Common myeloid progenitor, CD34-positive (primary cell): ENCODE measurements around the gene IFT25.

Experiments
- CTCF ChIA-PET: fragments of 350-600 bp; sonication (Branson Sonifier 250); formaldehyde crosslinking; loops from one replicate; lab custom pipeline; 2021; ENCODE audit warnings: antibody characterized with exemption; lab: Charles Lee
- POLR2A ChIA-PET: fragments of 350-600 bp; sonication (Branson Sonifier 250); formaldehyde crosslinking; loops from one replicate; lab custom pipeline; 2021; ENCODE audit warnings: antibody characterized with exemption; lab: Charles Lee
- DNase-seq, 3 donors: peaks; one replicate each; pipeline versions ENCODE4 v3.0.0 to v3.0.0-alpha.2; 2013
- H3K27ac ChIP-seq, 2 experiments: 1 replicate in 1 of 2; 2 replicates in 1 of 2; pipeline ENCODE4 v1.7.0; 2013; ENCODE audit warnings: inconsistent platforms in 2 of 2, low read length in 2 of 2, mild to moderate bottlenecking in 2 of 2, low read depth in 1 of 2, moderate library complexity in 1 of 2; ENCODE audit not compliant: severe bottlenecking in 2 of 2, insufficient read depth in 1 of 2, poor library complexity in 1 of 2
- H3K27me3 ChIP-seq, 5 experiments: replicated peaks in 2 of 5; 1 replicate in 3 of 5; 2 replicates in 2 of 5; pipeline versions ENCODE4 v1.6.1 to v1.7.0; 2013; ENCODE audit warnings: low read length in 4 of 5, mild to moderate bottlenecking in 2 of 5, moderate library complexity in 2 of 5, inconsistent platforms in 1 of 5; ENCODE audit not compliant: insufficient read depth in 5 of 5, control insufficient read depth in 4 of 5
- H3K36me3 ChIP-seq, 4 experiments: 1 replicate in 2 of 4; 2 replicates in 2 of 4; pipeline versions ENCODE4 v1.6.1 to v1.7.0; 2013; ENCODE audit warnings: low read length in 3 of 4, control low read depth in 1 of 4, mild to moderate bottlenecking in 1 of 4; ENCODE audit not compliant: control insufficient read depth in 4 of 4, insufficient read depth in 4 of 4
- H3K4me1 ChIP-seq, 4 experiments: 1 replicate in 3 of 4; 2 replicates in 1 of 4; pipeline versions ENCODE4 v1.6.1 to v1.7.1; 2013; ENCODE audit warnings: low read length in 3 of 4, mild to moderate bottlenecking in 3 of 4, control low read depth in 1 of 4, inconsistent platforms in 1 of 4, moderate library complexity in 1 of 4; ENCODE audit not compliant: control insufficient read depth in 4 of 4, insufficient read depth in 4 of 4; ENCODE audit errors: control extremely low read depth in 1 of 4
- H3K4me3 ChIP-seq, 7 experiments: 1 replicate in 4 of 7; 2 replicates in 3 of 7; pipeline versions ENCODE4 v1.5.1 to v1.7.0; 2013; ENCODE audit warnings: mild to moderate bottlenecking in 7 of 7, low read length in 6 of 7, moderate library complexity in 6 of 7, inconsistent platforms in 2 of 7, low read depth in 2 of 7, control low read depth in 1 of 7; ENCODE audit not compliant: insufficient read depth in 4 of 7, control insufficient read depth in 1 of 7; ENCODE audit errors: extremely low read depth in 1 of 7
- H3K9me3 ChIP-seq, 5 experiments: 1 replicate in 4 of 5; 2 replicates in 1 of 5; pipeline versions ENCODE4 v1.6.1 to v1.7.1; 2013; ENCODE audit warnings: low read length in 4 of 5, mild to moderate bottlenecking in 2 of 5, inconsistent platforms in 1 of 5, low read depth in 1 of 5, moderate library complexity in 1 of 5; ENCODE audit not compliant: control insufficient read depth in 4 of 5, insufficient read depth in 2 of 5; ENCODE audit errors: control extremely low read depth in 1 of 5
- WGBS: methylation state at CpG from one replicate; pipeline ENCODE4 v1.1.5; 2013; ENCODE audit not compliant: insufficient coverage; 5-methylcytosine and 5-hydroxymethylcytosine counted together

Gene IFT25

DNA sequence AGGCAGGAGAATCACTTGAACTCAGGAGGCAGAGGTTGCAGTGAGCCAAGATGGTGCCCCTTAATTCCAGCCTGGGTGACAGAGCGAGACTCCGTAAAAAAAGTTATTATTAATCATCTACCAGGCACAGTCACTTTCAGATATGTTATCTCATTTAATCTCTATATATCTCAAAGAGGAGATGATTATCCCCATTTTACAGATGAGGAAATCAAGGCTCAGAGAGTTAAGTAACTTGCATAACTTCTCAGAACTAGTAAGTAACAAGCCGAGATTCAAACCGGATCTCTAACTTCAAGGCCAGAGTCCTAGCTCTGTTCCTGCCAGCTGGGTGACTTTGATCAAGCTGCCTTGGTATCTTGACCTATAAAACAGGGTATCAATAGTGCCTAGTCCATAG lies 34.1 kb downstream of the IFT25 start:
- no peak for DNase-seq
- Histone ChIP-seq H3K27me3 (no peaks in the 10 kb centered on the region), H3K9me3 (no peaks in the 10 kb centered on the region), H3K4me1 (no peaks in the 10 kb centered on the region), H3K36me3 (peaks cover 2 to 33% (median 8%) of the 10 kb centered on the region in 4 experiments), H3K27ac (no peak overlapping the region), H3K4me3 (no peak overlapping the region)
- POLR2A ChIA-PET: interaction anchor here (0.6 kb wide), 1 partner anchor 1857 kb away, joined by 3 read pairs; no protein-coding TSS in a partner anchor
- CTCF ChIA-PET: interaction anchor here (1.4 to 2.1 kb wide), 3 partner anchors 13 to 32 kb away, joined by 4 to 14 read pairs (median 6); no protein-coding TSS in a partner anchor
- WGBS: 95% methylated on average over 3 of the region's 4 CpGs

DNA sequence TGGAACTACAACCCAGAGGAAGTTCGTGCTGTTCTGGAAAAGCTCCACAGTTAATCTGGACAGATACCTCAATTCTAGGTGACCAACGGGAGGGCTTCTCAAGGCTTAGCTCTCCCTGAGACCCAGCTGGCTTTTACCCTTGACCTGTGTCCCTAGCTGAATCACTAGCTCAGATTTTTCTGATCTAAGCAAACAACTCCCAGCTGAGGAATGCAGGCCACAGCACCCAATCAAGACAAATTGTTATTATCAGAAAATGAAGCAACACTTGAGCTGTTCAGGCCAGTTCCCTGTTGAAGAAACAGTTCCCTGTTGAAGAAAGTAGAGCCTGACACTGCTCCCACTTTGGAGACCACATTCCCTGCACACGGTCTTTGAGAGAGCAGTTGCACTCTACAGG lies 35.6 kb downstream of the IFT25 start:
- CTCF ChIA-PET: interaction anchor here (1.1 to 1.6 kb wide), 4 partner anchors 21 to 38 kb away, joined by 3 to 6 read pairs (median 4); no protein-coding TSS in a partner anchor
- Histone ChIP-seq H3K36me3 (peaks cover 2 to 26% (median 5%) of the 10 kb centered on the region in 4 experiments), H3K9me3 (no peaks in the 10 kb centered on the region), H3K4me1 (no peaks in the 10 kb centered on the region), H3K27ac (no peak overlapping the region), H3K4me3 (no peak overlapping the region), H3K27me3 (no peaks in the 10 kb centered on the region)
- WGBS: 100% methylated on average over 3 of the region's 3 CpGs
- POLR2A ChIA-PET: no interaction called here
- no peak for DNase-seq

DNA sequence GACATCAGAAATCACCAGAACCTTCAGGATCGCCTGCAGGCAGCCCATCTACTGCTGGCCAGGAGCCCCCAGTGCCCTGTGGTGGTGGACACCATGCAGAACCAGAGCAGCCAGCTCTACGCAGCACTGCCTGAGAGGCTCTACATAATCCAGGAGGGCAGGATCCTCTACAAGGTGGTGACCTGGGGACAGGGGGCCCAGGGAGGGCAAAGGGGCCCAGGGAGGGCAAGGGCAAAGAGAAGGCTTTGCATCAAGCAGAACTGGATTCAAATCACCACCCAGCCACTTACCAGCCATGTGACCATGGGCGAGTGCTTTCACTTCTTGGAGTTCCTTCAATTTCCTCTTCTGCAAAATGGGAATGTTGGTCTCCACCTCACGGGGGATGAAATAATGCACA lies 39.4 kb downstream of the IFT25 start:
- CTCF ChIA-PET: no interaction called here
- Histone ChIP-seq H3K27ac (no peak overlapping the region), H3K36me3 (peaks cover 0 to 6% (median 0%) of the 10 kb centered on the region in 4 experiments), H3K4me3 (no peak overlapping the region), H3K9me3 (no peaks in the 10 kb centered on the region), H3K4me1 (no peaks in the 10 kb centered on the region), H3K27me3 (no peaks in the 10 kb centered on the region)
- 93% methylated on average over 4 of the region's 4 CpGs for WGBS
- POLR2A ChIA-PET: no interaction called here
- DNase-seq: no peak

DNA sequence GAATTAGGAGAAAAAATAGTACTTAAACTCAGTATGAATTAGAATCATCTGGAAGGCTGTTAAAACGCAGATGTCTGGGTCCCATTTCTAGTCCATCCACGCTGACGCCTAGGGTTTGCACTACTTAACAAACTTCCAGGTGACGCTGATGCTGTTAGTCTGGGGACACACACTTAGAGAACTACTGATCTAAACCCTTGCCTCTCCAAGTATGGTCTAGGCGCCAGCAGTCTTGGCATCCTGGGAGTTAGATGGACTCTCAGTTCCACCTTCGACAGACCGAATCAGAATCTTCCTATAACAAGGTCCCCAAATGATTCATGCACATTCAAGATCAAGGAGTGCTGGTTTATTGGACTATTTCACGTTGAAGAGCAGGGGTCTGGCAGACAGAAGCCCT lies 40.0 kb downstream of the IFT25 start:
- no peak overlapping the region for H3K27ac ChIP-seq
- no peaks in the 10 kb centered on the region for H3K4me1 ChIP-seq
- H3K27me3 ChIP-seq: no peaks in the 10 kb centered on the region
- WGBS: over 99% methylated on average over 8 of the region's 8 CpGs
- H3K4me3 ChIP-seq: no peak overlapping the region
- ChIA-PET CTCF (no interaction called here), POLR2A (no interaction called here)
- DNase-seq: no peak
- peaks cover 0 to 6% (median 0%) of the 10 kb centered on the region in 4 experiments for H3K36me3 ChIP-seq
- H3K9me3 ChIP-seq: no peaks in the 10 kb centered on the region

DNA sequence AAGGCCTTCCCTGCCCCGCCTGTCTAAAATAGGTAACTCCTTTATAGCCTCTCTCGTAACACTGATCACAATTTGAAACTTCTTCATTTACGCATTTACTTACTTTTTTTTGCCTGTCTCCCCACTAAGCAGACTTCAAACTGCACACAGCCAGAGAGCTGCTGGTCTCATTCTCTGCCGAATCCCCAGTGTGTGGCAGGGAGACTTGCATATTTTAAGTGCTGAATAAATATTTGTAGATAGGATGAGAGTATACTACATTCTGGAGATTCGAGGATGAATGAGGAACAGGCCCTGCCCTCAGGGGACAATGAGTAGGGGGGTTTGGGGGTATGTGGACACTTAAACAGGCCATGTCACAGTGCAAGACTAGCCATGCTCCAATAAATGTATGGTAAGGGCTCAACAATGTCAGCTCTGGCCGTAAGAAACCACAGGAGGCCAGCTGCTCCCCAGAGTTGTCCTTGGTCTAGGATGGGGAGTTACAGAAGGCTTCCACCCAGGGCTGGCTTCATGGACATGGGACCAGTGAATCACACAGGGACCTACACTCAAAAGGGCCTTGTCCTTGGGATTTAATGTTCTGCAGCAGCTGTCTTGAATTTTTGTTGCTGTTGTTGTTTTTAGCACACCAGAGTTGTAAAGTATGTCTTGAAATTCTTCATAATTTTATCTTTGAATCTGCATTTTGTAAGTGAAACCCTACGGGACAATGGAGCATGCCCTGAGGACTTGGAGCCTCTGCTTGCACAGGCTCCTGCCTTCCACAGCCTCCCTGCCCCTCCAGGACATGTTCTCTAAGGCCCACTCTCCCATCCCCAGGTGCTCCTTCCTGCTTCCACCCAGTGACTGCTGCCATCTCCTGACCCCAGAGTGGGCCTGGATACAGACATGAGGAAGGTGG lies 43.0 kb downstream of the IFT25 start:
- CTCF ChIA-PET: interaction anchor here (1.1 to 2.2 kb wide), 4 partner anchors 10 to 62 kb away, joined by 3 to 5 read pairs (median 4); no protein-coding TSS in a partner anchor
- Histone ChIP-seq H3K27me3 (no peaks in the 10 kb centered on the region), H3K4me3 (no peak overlapping the region), H3K36me3 (peaks cover 0 to 6% (median 0%) of the 10 kb centered on the region in 4 experiments), H3K27ac (no peak overlapping the region), H3K4me1 (no peaks in the 10 kb centered on the region), H3K9me3 (no peaks in the 10 kb centered on the region)
- 97% methylated on average over 7 of the region's 7 CpGs for WGBS
- DNase-seq: no peak
- POLR2A ChIA-PET: no interaction called here

DNA sequence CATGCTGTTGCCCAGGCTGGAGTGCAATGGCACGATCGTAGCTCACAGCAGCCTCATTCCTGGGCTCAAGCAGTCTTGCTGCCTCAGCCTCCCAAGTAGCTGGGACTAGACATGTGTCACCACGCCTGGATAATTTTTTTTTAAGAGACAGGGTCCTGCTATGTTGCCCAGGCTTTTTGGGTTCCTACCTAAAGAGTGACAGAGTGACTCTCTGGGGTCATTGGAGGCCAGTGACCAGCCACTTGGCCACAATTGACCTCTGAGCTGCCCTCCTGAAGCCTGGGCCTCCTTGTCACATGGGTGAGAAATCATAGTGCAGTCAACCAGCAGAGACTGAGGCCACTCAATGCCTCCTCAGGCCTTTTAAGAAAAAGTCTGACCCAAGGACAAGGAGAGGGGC lies 45.8 kb downstream of the IFT25 start:
- DNase-seq: no peak
- ChIA-PET POLR2A (no interaction called here), CTCF (interaction anchor here (0.8 to 3.4 kb wide), 6 partner anchors 16 to 74 kb away, joined by 3 to 17 read pairs (median 4); no protein-coding TSS in a partner anchor)
- Histone ChIP-seq H3K36me3 (no peaks in the 10 kb centered on the region), H3K27ac (no peak overlapping the region), H3K9me3 (no peaks in the 10 kb centered on the region), H3K27me3 (no peaks in the 10 kb centered on the region), H3K4me1 (peaks cover 0 to 2% (median 0%) of the 10 kb centered on the region in 4 experiments), H3K4me3 (no peak overlapping the region)
- WGBS: 96% methylated on average over 3 of the region's 3 CpGs

DNA sequence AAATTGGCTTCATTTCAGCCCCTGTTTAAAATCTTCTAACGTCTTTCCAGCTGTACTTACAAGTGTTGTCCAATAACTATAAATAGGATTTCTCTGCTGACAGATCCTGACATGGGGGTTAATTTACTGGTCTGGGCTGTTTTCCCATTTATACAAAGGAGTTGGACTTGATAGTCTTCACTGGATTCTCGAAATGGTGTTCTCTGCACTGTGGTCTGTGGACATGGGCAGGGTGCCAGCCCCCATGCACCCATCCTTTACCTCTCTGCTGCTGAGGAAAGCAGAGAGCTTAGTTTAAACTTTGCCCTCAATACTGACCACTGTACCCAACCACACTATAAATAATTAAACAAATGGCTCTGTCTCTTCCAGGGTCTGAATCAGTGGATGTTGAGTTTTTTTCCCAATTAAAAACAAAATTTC lies 46.3 kb downstream of the IFT25 start:
- Histone ChIP-seq H3K36me3 (no peaks in the 10 kb centered on the region), H3K4me3 (no peak overlapping the region), H3K4me1 (peaks cover 0 to 2% (median 0%) of the 10 kb centered on the region in 4 experiments), H3K27ac (no peak overlapping the region), H3K9me3 (no peaks in the 10 kb centered on the region), H3K27me3 (no peaks in the 10 kb centered on the region)
- POLR2A ChIA-PET: no interaction called here
- CTCF ChIA-PET: interaction anchor here (0.8 to 3.4 kb wide), 5 partner anchors 17 to 73 kb away, joined by 3 to 17 read pairs (median 4); no protein-coding TSS in a partner anchor
- WGBS: 10% methylated on average over 2 of the region's 2 CpGs
- DNase-seq: peak in 1 of 3 donors; percentile 12
